ENCODE measurements around the gene TMEM106C.
A peak's percentile ranks its signal among the peaks of the same experiment; 100 is the strongest.
"Not testable (repeated sequence)": the region's sequence is repeated elsewhere in the genome, so short reads cannot be mapped to it uniquely, and the experiment has no call there.

TMEM106C gene

DNA sequence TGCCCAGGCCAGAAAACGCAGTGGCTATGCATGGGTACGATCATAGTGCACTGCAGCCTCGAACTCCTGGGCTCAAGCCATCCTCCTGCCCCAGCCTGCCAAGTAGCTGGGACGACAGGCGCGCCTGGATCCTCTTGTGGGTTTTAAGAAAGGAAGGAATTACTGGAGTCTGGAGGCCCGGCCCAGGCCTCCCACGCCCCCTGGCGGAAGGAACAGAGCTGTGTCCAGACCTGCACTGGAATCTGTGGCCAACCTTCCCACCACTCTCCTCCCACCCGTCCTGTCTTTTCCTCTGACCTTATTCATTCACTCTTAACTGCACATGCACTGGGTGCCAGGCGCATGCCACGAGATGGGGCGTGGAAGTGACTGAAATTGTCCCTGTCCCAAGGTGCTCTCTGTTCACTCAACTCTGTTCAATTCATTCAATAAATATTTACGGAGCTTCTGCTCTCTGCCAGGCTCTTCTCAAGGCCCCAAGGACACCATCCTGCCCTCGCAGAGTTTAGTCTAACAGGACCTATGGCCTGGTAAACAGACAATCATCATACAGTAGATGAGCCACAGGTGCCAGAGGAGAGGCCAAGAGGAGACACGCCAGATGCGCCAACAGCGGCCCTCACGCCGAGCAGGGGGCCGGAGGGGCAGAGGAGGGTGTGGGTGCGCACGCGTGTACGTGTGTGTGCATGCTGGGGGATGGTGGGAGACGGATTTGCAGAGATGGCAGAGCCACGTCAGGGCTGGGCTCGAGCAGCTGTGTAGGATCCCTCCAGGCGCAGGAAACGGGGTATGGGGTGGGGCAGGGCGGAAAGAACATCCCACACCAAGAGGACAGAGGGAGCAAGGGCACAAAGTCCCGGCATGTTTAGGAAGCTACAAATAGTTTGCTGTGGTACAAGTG, 13.7 kb upstream of the TMEM106C start:
- Histone ChIP-seq H3K27ac (ENCODE audit: low read depth in 2 of 2, low read length in 2 of 2) (peak overlapping the region; percentile 60 to 68), H3K4me1 (ENCODE audit: control insufficient read depth in 2 of 2, insufficient read depth in 2 of 2, low read length in 2 of 2) (peaks cover 36 to 43% of the 10 kb centered on the region in 2 donors), H3K4me3 (ENCODE audit: low read length in 2 of 2) (no peak overlapping the region), H3K27me3 (ENCODE audit: control insufficient read depth in 2 of 2, insufficient read depth in 2 of 2, low read length in 2 of 2) (no peaks in the 10 kb centered on the region), H3K9me3 (ENCODE audit: control insufficient read depth in 2 of 2, low read length in 2 of 2) (no peaks in the 10 kb centered on the region), H3K9ac (ENCODE audit: low read depth in 1 of 2, low read length in 2 of 2) (peak overlapping the region; percentile 24 to 41), H3K36me3 (ENCODE audit: control insufficient read depth in 2 of 2, insufficient read depth in 2 of 2, low read length in 2 of 2) (no peaks in the 10 kb centered on the region)

DNA sequence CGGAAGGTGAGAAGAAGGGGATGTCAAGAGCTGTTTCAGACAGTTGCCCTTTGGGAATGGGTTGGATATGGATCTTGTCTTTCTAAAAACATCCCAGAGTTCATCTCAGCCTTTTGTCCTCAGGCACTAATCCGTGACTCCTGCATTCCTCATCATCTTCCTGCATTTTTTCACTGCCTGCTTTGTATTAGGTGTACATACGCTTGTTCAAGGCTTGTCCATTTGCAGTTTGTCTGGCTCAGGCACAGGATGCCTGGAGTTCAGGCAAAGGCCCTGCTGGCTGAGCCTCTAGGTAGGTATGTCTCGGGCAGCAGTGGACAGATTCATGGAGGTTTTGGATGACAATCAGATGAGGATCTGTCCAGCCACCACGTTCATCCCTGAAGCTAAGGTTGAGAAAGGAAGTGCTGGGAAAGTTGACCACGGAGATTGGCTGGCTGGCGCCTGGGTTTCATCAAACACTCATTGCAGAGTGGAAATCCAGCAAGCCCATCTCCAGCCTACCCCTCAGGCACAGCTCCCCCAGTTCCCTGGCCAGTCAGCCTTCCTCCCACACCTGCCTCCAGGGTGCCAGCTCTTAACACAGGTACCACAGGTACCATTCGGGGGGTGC, 12.4 kb upstream of the TMEM106C start:
- H3K9me3 ChIP-seq (ENCODE audit: control insufficient read depth in 2 of 2, low read length in 2 of 2), result no peaks in the 10 kb centered on the region
- H3K36me3 ChIP-seq (ENCODE audit: control insufficient read depth in 2 of 2, insufficient read depth in 2 of 2, low read length in 2 of 2), result no peaks in the 10 kb centered on the region
- H3K27ac ChIP-seq (ENCODE audit: low read depth in 2 of 2, low read length in 2 of 2), result no peak overlapping the region
- H3K9ac ChIP-seq (ENCODE audit: low read depth in 1 of 2, low read length in 2 of 2), result no peak overlapping the region
- peaks cover 31 to 42% of the 10 kb centered on the region in 2 donors for H3K4me1 ChIP-seq (ENCODE audit: control insufficient read depth in 2 of 2, insufficient read depth in 2 of 2, low read length in 2 of 2)
- no peaks in the 10 kb centered on the region for H3K27me3 ChIP-seq (ENCODE audit: control insufficient read depth in 2 of 2, insufficient read depth in 2 of 2, low read length in 2 of 2)
- no peak overlapping the region for H3K4me3 ChIP-seq (ENCODE audit: low read length in 2 of 2)

GRCh38 chr12:47954058-47954457, 9.3 kb upstream of the TMEM106C start:
- H3K36me3 ChIP-seq (ENCODE audit: control insufficient read depth in 2 of 2, insufficient read depth in 2 of 2, low read length in 2 of 2), result no peaks in the 10 kb centered on the region
- no peaks in the 10 kb centered on the region for H3K9me3 ChIP-seq (ENCODE audit: control insufficient read depth in 2 of 2, low read length in 2 of 2)
- no peaks in the 10 kb centered on the region for H3K27me3 ChIP-seq (ENCODE audit: control insufficient read depth in 2 of 2, insufficient read depth in 2 of 2, low read length in 2 of 2)
- peak overlapping the region; percentile 38 to 57 for H3K27ac ChIP-seq (ENCODE audit: low read depth in 2 of 2, low read length in 2 of 2)
- H3K4me1 ChIP-seq (ENCODE audit: control insufficient read depth in 2 of 2, insufficient read depth in 2 of 2, low read length in 2 of 2), result peaks cover 20 to 37% of the 10 kb centered on the region in 2 donors
- no peak overlapping the region for H3K9ac ChIP-seq (ENCODE audit: low read depth in 1 of 2, low read length in 2 of 2)
- H3K4me3 ChIP-seq (ENCODE audit: low read length in 2 of 2), result no peak overlapping the region

GRCh38 chr12:47954467-47955045, 8.8 kb upstream of the TMEM106C start:
- Histone ChIP-seq H3K4me3 (ENCODE audit: low read length in 2 of 2) (no peak overlapping the region), H3K9me3 (ENCODE audit: control insufficient read depth in 2 of 2, low read length in 2 of 2) (no peaks in the 10 kb centered on the region), H3K36me3 (ENCODE audit: control insufficient read depth in 2 of 2, insufficient read depth in 2 of 2, low read length in 2 of 2) (no peaks in the 10 kb centered on the region)

GRCh38 chr12:47955059-47955458, 8.3 kb upstream of the TMEM106C start:
- Histone ChIP-seq H3K27ac (ENCODE audit: low read depth in 2 of 2, low read length in 2 of 2) (peak overlapping the region in 1 of 2 donors; percentile 38), H3K4me3 (ENCODE audit: low read length in 2 of 2) (no peak overlapping the region), H3K9me3 (ENCODE audit: control insufficient read depth in 2 of 2, low read length in 2 of 2) (no peaks in the 10 kb centered on the region), H3K27me3 (ENCODE audit: control insufficient read depth in 2 of 2, insufficient read depth in 2 of 2, low read length in 2 of 2) (no peaks in the 10 kb centered on the region), H3K4me1 (ENCODE audit: control insufficient read depth in 2 of 2, insufficient read depth in 2 of 2, low read length in 2 of 2) (peaks cover 11 to 27% of the 10 kb centered on the region in 2 donors), H3K9ac (ENCODE audit: low read depth in 1 of 2, low read length in 2 of 2) (no peak overlapping the region), H3K36me3 (ENCODE audit: control insufficient read depth in 2 of 2, insufficient read depth in 2 of 2, low read length in 2 of 2) (no peaks in the 10 kb centered on the region)

More at GRCh38 chr12:47954467-47955045, 8.8 kb upstream of the TMEM106C start:
- Histone ChIP-seq H3K27me3 (ENCODE audit: control insufficient read depth in 2 of 2, insufficient read depth in 2 of 2, low read length in 2 of 2) (no peaks in the 10 kb centered on the region), H3K4me1 (ENCODE audit: control insufficient read depth in 2 of 2, insufficient read depth in 2 of 2, low read length in 2 of 2) (peaks cover 15 to 32% of the 10 kb centered on the region in 2 donors), H3K27ac (ENCODE audit: low read depth in 2 of 2, low read length in 2 of 2) (peak overlapping the region; percentile 38 to 57), H3K9ac (ENCODE audit: low read depth in 1 of 2, low read length in 2 of 2) (no peak overlapping the region)

DNA sequence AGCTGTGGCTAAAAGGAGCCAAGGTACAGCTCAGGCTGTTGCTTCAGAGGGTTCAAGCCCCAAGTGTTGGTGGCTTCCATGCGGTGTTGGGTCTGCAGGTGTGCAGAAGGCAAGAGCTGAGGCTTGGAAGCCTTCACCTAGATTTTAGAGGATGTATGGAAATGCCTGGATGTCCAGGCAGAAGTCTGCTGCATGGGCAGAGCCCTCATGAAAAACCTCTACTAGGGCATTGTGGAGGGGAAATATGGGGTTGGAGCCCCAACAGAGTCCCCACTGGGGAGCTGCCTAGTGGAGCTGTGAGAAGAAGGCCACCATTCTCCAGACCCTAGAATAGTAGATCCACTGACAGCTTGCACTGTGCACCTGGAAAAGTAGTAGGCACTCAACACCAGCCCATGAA, 5.7 kb upstream of the TMEM106C start:
- H3K4me3 ChIP-seq (ENCODE audit: low read length in 2 of 2); H3K9ac ChIP-seq (ENCODE audit: low read depth in 1 of 2, low read length in 2 of 2); H3K27me3 ChIP-seq (ENCODE audit: control insufficient read depth in 2 of 2, insufficient read depth in 2 of 2, low read length in 2 of 2); H3K9me3 ChIP-seq (ENCODE audit: control insufficient read depth in 2 of 2, low read length in 2 of 2); H3K27ac ChIP-seq (ENCODE audit: low read depth in 2 of 2, low read length in 2 of 2); H3K36me3 ChIP-seq (ENCODE audit: control insufficient read depth in 2 of 2, insufficient read depth in 2 of 2, low read length in 2 of 2): not testable (repeated sequence)
- H3K4me1 ChIP-seq (ENCODE audit: control insufficient read depth in 2 of 2, insufficient read depth in 2 of 2, low read length in 2 of 2), result peaks cover 11 to 23% of the 10 kb centered on the region in 2 donors

- Histone ChIP-seq H3K9me3 (ENCODE audit: control insufficient read depth in 2 of 2, low read length in 2 of 2) (no peaks in the 10 kb centered on the region), H3K36me3 (ENCODE audit: control insufficient read depth in 2 of 2, insufficient read depth in 2 of 2, low read length in 2 of 2) (peaks cover 11 to 17% of the 10 kb centered on the region in 2 donors), H3K4me3 (ENCODE audit: low read length in 2 of 2) (no peak overlapping the region), H3K27ac (ENCODE audit: low read depth in 2 of 2, low read length in 2 of 2) (no peak overlapping the region), H3K9ac (ENCODE audit: low read depth in 1 of 2, low read length in 2 of 2) (no peak overlapping the region), H3K4me1 (ENCODE audit: control insufficient read depth in 2 of 2, insufficient read depth in 2 of 2, low read length in 2 of 2) (peaks cover 17 to 25% of the 10 kb centered on the region in 2 donors), H3K27me3 (ENCODE audit: control insufficient read depth in 2 of 2, insufficient read depth in 2 of 2, low read length in 2 of 2) (peaks cover 0 to 3% of the 10 kb centered on the region in 2 donors)
Measured at GRCh38 chr12:47962198-47962597, 1.2 kb upstream of the TMEM106C start.

- Histone ChIP-seq H3K36me3 (ENCODE audit: control insufficient read depth in 2 of 2, insufficient read depth in 2 of 2, low read length in 2 of 2) (peaks cover 18 to 28% of the 10 kb centered on the region in 2 donors), H3K9ac (ENCODE audit: low read depth in 1 of 2, low read length in 2 of 2) (peak overlapping the region; percentile 94), H3K4me3 (ENCODE audit: low read length in 2 of 2) (peak overlapping the region; percentile 87 to 94), H3K27ac (ENCODE audit: low read depth in 2 of 2, low read length in 2 of 2) (peak overlapping the region; percentile 78 to 91), H3K27me3 (ENCODE audit: control insufficient read depth in 2 of 2, insufficient read depth in 2 of 2, low read length in 2 of 2) (peaks cover 0 to 3% of the 10 kb centered on the region in 2 donors), H3K9me3 (ENCODE audit: control insufficient read depth in 2 of 2, low read length in 2 of 2) (no peaks in the 10 kb centered on the region), H3K4me1 (ENCODE audit: control insufficient read depth in 2 of 2, insufficient read depth in 2 of 2, low read length in 2 of 2) (peaks cover 17 to 25% of the 10 kb centered on the region in 2 donors)
Measured at GRCh38 chr12:47964106-47964728, 821 bp downstream of the TMEM106C start.

DNA sequence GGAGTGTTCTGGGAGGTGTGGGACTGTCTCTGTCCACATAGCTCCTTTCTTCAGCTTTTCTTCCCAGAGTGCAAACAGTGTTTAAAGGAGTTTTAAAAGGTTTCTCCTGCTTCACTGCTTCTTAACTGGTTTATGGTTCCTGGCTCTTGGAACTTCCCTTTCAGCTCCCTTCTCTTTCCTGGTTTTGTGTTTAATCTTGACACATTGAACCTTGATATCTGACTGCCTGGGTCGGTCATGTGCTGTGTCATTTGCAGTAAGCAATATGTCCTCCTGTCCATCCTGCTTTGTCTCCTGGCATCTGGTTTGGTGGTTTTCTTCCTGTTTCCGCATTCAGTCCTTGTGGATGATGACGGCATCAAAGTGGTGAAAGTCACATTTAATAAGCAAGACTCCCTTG, 2.2 kb downstream of the TMEM106C start:
- Histone ChIP-seq H3K9ac (ENCODE audit: low read depth in 1 of 2, low read length in 2 of 2) (peak overlapping the region in 1 of 2 donors; percentile 94), H3K4me3 (ENCODE audit: low read length in 2 of 2) (peak overlapping the region; percentile 26 to 40), H3K9me3 (ENCODE audit: control insufficient read depth in 2 of 2, low read length in 2 of 2) (no peaks in the 10 kb centered on the region), H3K27me3 (ENCODE audit: control insufficient read depth in 2 of 2, insufficient read depth in 2 of 2, low read length in 2 of 2) (peaks cover 0 to 3% of the 10 kb centered on the region in 2 donors), H3K4me1 (ENCODE audit: control insufficient read depth in 2 of 2, insufficient read depth in 2 of 2, low read length in 2 of 2) (peaks cover 17 to 25% of the 10 kb centered on the region in 2 donors), H3K27ac (ENCODE audit: low read depth in 2 of 2, low read length in 2 of 2) (peak overlapping the region; percentile 78 to 91), H3K36me3 (ENCODE audit: control insufficient read depth in 2 of 2, insufficient read depth in 2 of 2, low read length in 2 of 2) (peaks cover 18 to 31% of the 10 kb centered on the region in 2 donors)
